Activated naive CD8-positive, alpha-beta T cell treated with anti-CD3 and anti-CD28 coated beads, Interleukin-2, amount 50 U/mL, for 24 hours (primary cell): ENCODE measurements around the gene CCL1.
"Not testable (repeated sequence)": the region's sequence is repeated elsewhere in the genome, so short reads cannot be mapped to it uniquely, and the experiment has no call there.

Experiments
- ATAC-seq: fragments of 150-1000 bp; cut with Tn5 transposase; one replicate; pipeline ENCODE4 v1.10.0; 2021
- DNase-seq: peaks from one replicate; pipeline ENCODE4 v3.0.0; 2021
- H3K27ac Mint-ChIP-seq: one replicate; pipeline ENCODE4 v1.8.0; 2021; ENCODE audit warnings: mild to moderate bottlenecking, mixed read lengths
- H3K27me3 Mint-ChIP-seq: one replicate; pipeline ENCODE4 v1.8.0; 2021; ENCODE audit warnings: mixed read lengths
- H3K36me3 Mint-ChIP-seq: one replicate; pipeline ENCODE4 v1.8.0; 2021; ENCODE audit warnings: low read depth, mixed read lengths
- H3K4me1 Mint-ChIP-seq: one replicate; pipeline ENCODE4 v1.8.0; 2021; ENCODE audit warnings: mixed read lengths
- H3K4me3 Mint-ChIP-seq: one replicate; pipeline ENCODE4 v1.8.0; 2021; ENCODE audit warnings: mild to moderate bottlenecking, moderate library complexity, mixed read lengths
- H3K9me3 Mint-ChIP-seq: one replicate; pipeline ENCODE4 v1.8.0; 2021; ENCODE audit warnings: mixed read lengths

CCL1 gene

GRCh38 chr17:34358631-34359030 lies 4.4 kb downstream of the CCL1 start:
- Mint-ChIP-seq H3K4me1 (peaks cover 8% of the 10 kb centered on the region), H3K9me3 (no peaks in the 10 kb centered on the region), H3K27me3 (peaks cover 9% of the 10 kb centered on the region), H3K27ac (no peak overlapping the region), H3K36me3 (no peaks in the 10 kb centered on the region), H3K4me3 (no peak overlapping the region)
- no peak for ATAC-seq
- no peak for DNase-seq

DNA sequence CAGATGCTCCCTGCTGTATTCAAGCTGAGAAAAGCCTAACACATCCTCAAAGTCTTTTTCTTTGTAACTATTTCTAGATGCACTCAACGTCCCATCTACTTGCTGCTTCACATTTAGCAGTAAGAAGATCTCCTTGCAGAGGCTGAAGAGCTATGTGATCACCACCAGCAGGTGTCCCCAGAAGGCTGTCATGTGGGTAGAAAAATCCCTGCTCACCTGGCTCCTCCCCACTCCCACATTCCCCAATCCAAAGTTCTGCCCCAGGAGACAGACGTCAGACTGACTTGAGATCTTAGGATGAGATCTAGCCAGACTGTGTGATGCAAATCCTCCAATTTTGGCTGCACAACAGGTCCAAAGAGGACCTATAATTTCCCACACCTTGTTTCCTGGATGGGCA lies 5.6 kb downstream of the CCL1 start:
- peaks cover 4% of the 10 kb centered on the region for H3K4me1 Mint-ChIP-seq
- H3K4me3 Mint-ChIP-seq, result no peak overlapping the region
- H3K27ac Mint-ChIP-seq, result no peak overlapping the region
- ATAC-seq (no peak), DNase-seq (no peak)
- H3K9me3 Mint-ChIP-seq, result no peaks in the 10 kb centered on the region
- peaks cover 8% of the 10 kb centered on the region for H3K27me3 Mint-ChIP-seq
- H3K36me3 Mint-ChIP-seq, result no peaks in the 10 kb centered on the region

DNA sequence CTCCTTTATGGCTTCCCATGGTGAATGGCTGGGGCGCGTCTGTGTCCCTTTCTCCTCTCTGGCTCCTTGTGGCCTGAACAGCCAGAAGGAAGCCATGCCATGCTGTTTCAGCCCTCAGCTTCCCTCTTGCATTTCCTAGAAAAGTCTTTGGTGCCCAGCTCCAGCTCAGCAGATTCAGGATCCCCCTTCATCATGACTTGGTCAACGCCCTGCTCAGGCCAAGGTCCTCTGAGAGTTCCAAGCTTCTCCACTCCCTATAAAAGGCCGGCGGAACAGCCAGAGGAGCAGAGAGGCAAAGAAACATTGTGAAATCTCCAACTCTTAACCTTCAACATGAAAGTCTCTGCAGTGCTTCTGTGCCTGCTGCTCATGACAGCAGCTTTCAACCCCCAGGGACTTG lies 6.8 kb downstream of the CCL1 start, which contains the start of gene CCL13:
CCL13 (plus strand) TSS at position 287 of the 400 bp plus-strand sequence; CDS start at position 334, 47 bp downstream.
- Mint-ChIP-seq H3K9me3 (no peaks in the 10 kb centered on the region), H3K27me3 (peaks cover 8% of the 10 kb centered on the region), H3K4me3 (no peak within 1 kb of the TSS), H3K27ac (no peak within 1 kb of the TSS), H3K4me1 (peaks cover 4% of the 10 kb centered on the region), H3K36me3 (no peaks in the 10 kb centered on the region)
- DNase-seq, result no peak
- ATAC-seq, result no peak

- H3K9me3 Mint-ChIP-seq, result no peaks in the 10 kb centered on the region
- no peak overlapping the region for H3K27ac Mint-ChIP-seq
- no peak for DNase-seq
- no peaks in the 10 kb centered on the region for H3K4me1 Mint-ChIP-seq
- no peak for ATAC-seq
- no peak overlapping the region for H3K4me3 Mint-ChIP-seq
- peaks cover 6% of the 10 kb centered on the region for H3K27me3 Mint-ChIP-seq
- H3K36me3 Mint-ChIP-seq, result no peaks in the 10 kb centered on the region
Observed at GRCh38 chr17:34354637-34355036, 8.4 kb downstream of the CCL1 start.

DNA sequence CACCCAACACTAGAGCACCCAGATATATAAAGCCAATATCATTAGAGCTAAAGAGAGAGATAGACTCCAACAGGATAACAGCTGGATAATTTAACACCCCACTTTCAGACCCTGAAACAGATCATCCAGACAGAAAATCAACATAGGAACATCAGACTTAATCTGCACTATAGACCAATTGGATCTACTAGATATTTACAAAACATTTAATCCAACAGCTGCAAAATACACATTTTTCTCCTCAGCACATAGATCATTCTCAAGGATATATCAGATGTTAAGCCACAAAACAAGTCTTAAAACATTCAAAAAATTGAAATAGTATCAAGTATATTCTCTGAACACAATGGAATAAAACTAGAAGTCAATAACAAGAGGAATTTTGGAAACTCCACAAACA lies 10.8 kb downstream of the CCL1 start:
- no peak for DNase-seq
- no peaks in the 10 kb centered on the region for H3K36me3 Mint-ChIP-seq
- H3K27ac Mint-ChIP-seq, result no peak overlapping the region
- no peak overlapping the region for H3K4me3 Mint-ChIP-seq
- no peak for ATAC-seq
- H3K4me1 Mint-ChIP-seq, result no peaks in the 10 kb centered on the region
- H3K27me3 Mint-ChIP-seq, result peaks cover 7% of the 10 kb centered on the region
- H3K9me3 Mint-ChIP-seq, result no peaks in the 10 kb centered on the region

DNA sequence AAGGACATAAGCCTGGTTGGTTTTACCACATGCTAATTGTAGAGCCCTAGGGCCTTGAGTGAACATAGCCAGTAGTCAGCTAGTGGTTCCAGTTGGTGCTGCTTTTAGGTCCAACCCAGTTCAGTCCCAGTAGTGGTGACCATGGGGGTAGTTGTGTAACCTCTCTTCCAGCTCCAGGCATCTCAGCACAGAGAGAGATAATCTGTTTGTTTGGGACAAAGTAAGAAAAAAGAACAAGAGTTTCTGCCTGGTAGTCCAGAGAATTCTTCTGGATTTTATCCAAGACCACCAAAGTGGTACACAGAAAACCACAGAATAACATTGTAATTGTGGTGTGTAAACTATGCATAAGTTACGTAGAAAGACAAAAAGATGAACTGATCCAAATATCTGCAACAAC lies 11.9 kb downstream of the CCL1 start:
- Mint-ChIP-seq H3K9me3 (no peaks in the 10 kb centered on the region), H3K36me3 (no peaks in the 10 kb centered on the region), H3K27ac (no peak overlapping the region), H3K4me1 (no peaks in the 10 kb centered on the region), H3K27me3 (peaks cover 10% of the 10 kb centered on the region), H3K4me3 (no peak overlapping the region)
- no peak for ATAC-seq
- DNase-seq, result no peak

DNA sequence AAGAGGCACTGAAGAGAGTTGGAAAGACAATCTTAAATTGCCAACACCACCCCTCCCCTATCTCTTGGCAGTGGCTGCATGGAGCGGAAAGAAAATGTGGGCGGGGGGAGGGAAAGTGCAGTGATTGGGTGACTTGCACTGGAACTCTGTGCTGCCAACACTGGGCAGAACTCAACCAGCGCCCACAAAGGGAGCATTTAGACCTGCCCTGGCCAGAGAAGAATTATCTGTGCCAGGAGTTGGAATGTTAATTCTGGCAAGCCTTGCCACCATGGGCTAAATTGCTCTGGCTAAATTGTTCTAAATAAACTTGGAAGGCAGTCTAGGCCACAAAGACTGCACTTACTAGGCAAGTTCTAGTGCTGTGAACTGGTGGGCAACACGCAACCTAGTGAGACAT lies 13.3 kb downstream of the CCL1 start:
- no peak for DNase-seq
- H3K36me3 Mint-ChIP-seq, result no peaks in the 10 kb centered on the region
- ATAC-seq, result no peak
- no peak overlapping the region for H3K27ac Mint-ChIP-seq
- no peaks in the 10 kb centered on the region for H3K9me3 Mint-ChIP-seq
- H3K27me3 Mint-ChIP-seq, result peaks cover 14% of the 10 kb centered on the region
- no peaks in the 10 kb centered on the region for H3K4me1 Mint-ChIP-seq
- H3K4me3 Mint-ChIP-seq, result no peak overlapping the region

DNA sequence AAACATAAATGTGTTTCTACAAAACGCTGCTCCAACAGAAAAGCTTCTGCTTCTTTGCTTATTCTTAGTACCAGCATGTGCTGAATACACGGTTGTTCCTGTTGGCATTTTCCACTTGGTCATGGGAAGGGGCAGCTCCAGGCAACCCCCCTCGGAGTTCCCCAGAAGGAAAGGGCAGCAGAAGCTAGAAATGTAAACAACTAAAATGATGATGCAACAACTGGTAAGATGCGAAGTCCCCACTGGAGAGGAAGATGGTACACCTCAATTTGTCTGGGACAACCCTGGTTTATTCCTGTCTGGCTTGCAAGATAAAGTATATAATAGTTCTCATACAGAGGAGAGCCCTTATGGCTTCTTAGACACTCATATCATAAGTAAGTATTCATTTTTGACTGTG lies 16.0 kb downstream of the CCL1 start:
- Mint-ChIP-seq H3K36me3 (no peaks in the 10 kb centered on the region), H3K27me3 (peaks cover 26% of the 10 kb centered on the region), H3K4me3 (no peak overlapping the region), H3K27ac (no peak overlapping the region), H3K9me3 (no peaks in the 10 kb centered on the region), H3K4me1 (no peaks in the 10 kb centered on the region)
- ATAC-seq (no peak), DNase-seq (no peak)

DNA sequence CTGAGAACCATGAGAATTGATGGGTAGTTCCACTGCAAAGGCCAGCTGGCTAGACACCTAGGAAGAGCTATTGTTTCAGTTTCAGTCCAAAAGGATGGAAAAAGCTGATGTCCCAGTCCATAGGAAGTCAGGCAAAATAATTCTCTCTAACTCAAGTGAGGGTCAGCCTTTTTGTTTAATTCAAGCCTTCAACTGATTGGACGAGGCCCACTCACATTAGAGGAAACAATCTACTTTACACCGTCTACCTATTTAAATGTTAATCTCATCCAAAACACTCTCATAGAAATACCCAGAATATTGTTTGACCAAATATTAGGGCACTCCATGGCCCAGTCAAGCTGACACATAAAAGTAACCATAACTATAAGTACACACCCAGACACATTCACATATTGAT lies 21.1 kb downstream of the CCL1 start:
- Mint-ChIP-seq H3K9me3 (no peaks in the 10 kb centered on the region), H3K36me3 (no peaks in the 10 kb centered on the region), H3K27me3 (peaks cover 43% of the 10 kb centered on the region), H3K4me3 (no peak overlapping the region), H3K4me1 (no peaks in the 10 kb centered on the region), H3K27ac (no peak overlapping the region)
- ATAC-seq (no peak), DNase-seq (no peak)

GRCh38 chr17:34339138-34339770 lies 23.8 kb downstream of the CCL1 start:
- ATAC-seq (no peak), DNase-seq (no peak)
- H3K27me3 Mint-ChIP-seq, result peaks cover 43% of the 10 kb centered on the region
- no peak overlapping the region for H3K4me3 Mint-ChIP-seq
- H3K9me3 Mint-ChIP-seq, result peaks cover 6% of the 10 kb centered on the region
- H3K36me3 Mint-ChIP-seq, result no peaks in the 10 kb centered on the region
- H3K27ac Mint-ChIP-seq, result no peak overlapping the region
- H3K4me1 Mint-ChIP-seq, result no peaks in the 10 kb centered on the region

DNA sequence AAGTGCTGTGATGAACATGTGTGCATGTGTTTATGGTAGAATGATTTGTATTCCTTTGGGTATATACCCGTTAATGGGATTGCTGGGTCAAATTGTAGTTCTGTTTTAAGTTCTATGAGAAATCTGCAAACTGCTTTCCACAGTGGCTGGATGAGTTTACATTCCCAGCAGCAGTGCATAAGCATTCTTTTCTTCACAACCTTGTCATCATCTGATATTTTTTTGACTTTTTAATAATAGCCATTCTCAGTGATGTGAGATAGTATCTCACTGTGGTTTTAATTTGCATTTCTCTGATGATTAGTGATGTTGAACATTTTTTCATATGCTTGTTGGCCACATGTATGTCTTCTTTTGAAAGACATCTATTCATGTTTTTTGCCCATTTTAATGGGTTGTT lies 25.3 kb downstream of the CCL1 start:
- no peak overlapping the region for H3K27ac Mint-ChIP-seq
- peaks cover 6% of the 10 kb centered on the region for H3K9me3 Mint-ChIP-seq
- DNase-seq, result no peak
- H3K36me3 Mint-ChIP-seq, result no peaks in the 10 kb centered on the region
- no peak for ATAC-seq
- H3K27me3 Mint-ChIP-seq, result peaks cover 36% of the 10 kb centered on the region
- no peaks in the 10 kb centered on the region for H3K4me1 Mint-ChIP-seq
- no peak overlapping the region for H3K4me3 Mint-ChIP-seq

DNA sequence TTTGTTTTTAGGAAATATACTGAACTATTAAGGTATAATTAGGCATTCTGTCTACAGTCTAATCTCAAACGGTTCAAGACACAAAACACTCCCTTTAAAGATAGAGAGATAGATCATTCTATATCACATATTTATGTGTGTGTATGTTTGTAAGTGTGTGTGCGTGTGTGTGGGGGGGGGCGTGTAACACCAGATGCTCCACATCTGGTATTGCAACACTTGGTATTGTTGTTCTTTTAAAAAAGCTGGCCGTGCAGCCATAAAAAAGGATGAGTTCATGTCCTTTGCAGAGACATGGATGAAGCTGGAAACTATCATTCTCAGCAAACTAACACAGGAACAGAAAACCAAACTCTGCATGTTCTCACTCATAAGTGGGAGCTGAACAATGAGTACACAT lies 35.5 kb downstream of the CCL1 start:
- H3K4me1 Mint-ChIP-seq, H3K4me3 Mint-ChIP-seq, H3K27ac Mint-ChIP-seq, H3K9me3 Mint-ChIP-seq, DNase-seq, ATAC-seq, H3K36me3 Mint-ChIP-seq: not testable (repeated sequence)
- peaks cover 22% of the 10 kb centered on the region for H3K27me3 Mint-ChIP-seq

DNA sequence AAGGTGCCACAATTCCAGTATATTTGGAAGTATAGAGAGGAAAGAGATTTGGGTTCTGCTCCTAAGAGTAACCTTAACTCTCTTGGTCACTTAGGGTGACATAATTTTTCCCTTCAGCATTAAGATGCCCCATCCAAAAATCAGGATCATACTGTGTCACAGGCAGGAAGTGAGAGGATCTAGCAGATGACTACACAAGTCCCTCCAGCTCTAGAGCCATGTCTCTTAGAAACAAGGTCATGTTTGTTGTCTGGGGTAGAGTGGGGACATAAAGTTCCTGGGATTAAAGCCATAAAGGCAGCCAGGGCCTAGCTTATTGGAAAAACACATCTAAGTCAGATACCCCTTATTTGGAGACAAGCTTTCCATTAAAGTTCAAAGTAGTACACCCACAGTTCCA lies 41.1 kb downstream of the CCL1 start:
- no peak overlapping the region for H3K27ac Mint-ChIP-seq
- no peaks in the 10 kb centered on the region for H3K4me1 Mint-ChIP-seq
- peaks cover 11% of the 10 kb centered on the region for H3K27me3 Mint-ChIP-seq
- peaks cover 7% of the 10 kb centered on the region for H3K9me3 Mint-ChIP-seq
- no peak for DNase-seq
- no peak overlapping the region for H3K4me3 Mint-ChIP-seq
- ATAC-seq, result no peak
- no peaks in the 10 kb centered on the region for H3K36me3 Mint-ChIP-seq

DNA sequence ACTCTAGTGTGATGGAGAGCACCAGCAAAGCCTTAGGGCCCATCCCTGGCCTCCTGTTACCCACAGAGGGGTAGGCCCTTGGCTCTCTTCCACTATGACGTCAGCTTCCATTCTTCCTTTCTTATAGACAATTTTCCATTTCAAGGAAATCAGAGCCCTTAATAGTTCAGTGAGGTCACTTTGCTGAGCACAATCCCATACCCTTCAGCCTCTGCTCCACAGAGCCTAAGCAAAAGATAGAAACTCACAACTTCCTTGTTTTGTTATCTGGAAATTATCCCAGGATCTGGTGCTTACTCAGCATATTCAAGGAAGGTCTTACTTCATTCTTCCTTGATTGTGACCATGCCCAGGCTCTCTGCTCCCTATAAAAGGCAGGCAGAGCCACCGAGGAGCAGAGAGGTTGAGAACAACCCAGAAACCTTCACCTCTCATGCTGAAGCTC lies 44.0 kb downstream of the CCL1 start, which contains the start of gene CCL8:
CCL8 (plus strand) TSS at position 397 of the 445 bp plus-strand sequence. CDS start 67 bp downstream, outside the sequence.
- H3K4me1 Mint-ChIP-seq, result no peaks in the 10 kb centered on the region
- H3K27ac Mint-ChIP-seq, result no peak within 1 kb of the TSS
- DNase-seq (no peak), ATAC-seq (no peak)
- no peak within 1 kb of the TSS for H3K4me3 Mint-ChIP-seq
- H3K27me3 Mint-ChIP-seq, result peaks cover 4% of the 10 kb centered on the region
- no peaks in the 10 kb centered on the region for H3K9me3 Mint-ChIP-seq
- H3K36me3 Mint-ChIP-seq, result no peaks in the 10 kb centered on the region

DNA sequence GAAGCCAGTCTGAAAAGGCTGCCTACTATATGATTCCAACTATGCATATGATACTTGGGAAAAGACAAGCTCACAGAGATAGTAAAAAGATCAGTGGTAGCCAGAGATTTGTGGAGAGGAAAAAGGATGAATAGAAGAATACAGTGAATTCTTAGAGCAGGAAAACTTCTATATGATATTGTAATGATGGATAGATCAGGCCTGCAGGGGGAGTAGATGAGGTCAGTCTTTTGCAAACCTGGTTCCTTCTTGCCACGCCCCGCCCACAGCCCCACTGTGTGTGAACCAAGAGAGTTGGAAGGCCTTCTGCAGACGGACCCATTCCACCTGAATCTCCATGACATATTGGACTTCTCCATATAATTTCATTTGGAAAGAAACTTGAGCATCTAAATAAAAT lies 44.6 kb downstream of the CCL1 start:
- DNase-seq, result peak; percentile 6
- no peak overlapping the region for H3K27ac Mint-ChIP-seq

GRCh38 chr17:34314279-34314678 lies 48.8 kb downstream of the CCL1 start:
- Mint-ChIP-seq H3K27me3 (peaks cover 7% of the 10 kb centered on the region), H3K27ac (no peak overlapping the region), H3K9me3 (no peaks in the 10 kb centered on the region), H3K36me3 (no peaks in the 10 kb centered on the region), H3K4me3 (no peak overlapping the region), H3K4me1 (no peaks in the 10 kb centered on the region)
- DNase-seq (no peak), ATAC-seq (no peak)

More for the DNA sequence above, 44.6 kb downstream of the CCL1 start:
- no peaks in the 10 kb centered on the region for H3K4me1 Mint-ChIP-seq
- H3K27me3 Mint-ChIP-seq, result peaks cover 4% of the 10 kb centered on the region
- no peaks in the 10 kb centered on the region for H3K36me3 Mint-ChIP-seq
- no peak overlapping the region for H3K4me3 Mint-ChIP-seq
- ATAC-seq, result no peak
- no peaks in the 10 kb centered on the region for H3K9me3 Mint-ChIP-seq
